Measurements from ENCODE around the gene CLC.

- TF ChIP-seq CTCF (IDR thresholded peaks at IDR 0.05) (no peak), POLR2A (IDR thresholded peaks at IDR 0.05) (no peak)
Observed at GRCh38 chr19:39749981-39750380, 12.2 kb upstream of the CLC start.
